NCI-H1694 (cell line): ENCODE results near the gene ATP2B1.

Experiments
- DNase-seq: peaks from one replicate; lab custom pipeline; 2025; lab: John Stamatoyannopoulos, UW

ATP2B1 gene

GRCh38 chr12:89692439-89692838, 16.2 kb downstream of the ATP2B1 start:
- DNase-seq, result no peak

GRCh38 chr12:89691659-89692058, 17.0 kb downstream of the ATP2B1 start:
- DNase-seq, result no peak

GRCh38 chr12:89690925-89691324, 17.7 kb downstream of the ATP2B1 start:
- no peak for DNase-seq

- no peak for DNase-seq
Observed at GRCh38 chr12:89689306-89689705, 19.3 kb downstream of the ATP2B1 start.

GRCh38 chr12:89686311-89686710, 22.3 kb downstream of the ATP2B1 start:
- no peak for DNase-seq

- DNase-seq, result no peak
Observed at GRCh38 chr12:89685363-89685972, 23.2 kb downstream of the ATP2B1 start.

GRCh38 chr12:89684136-89684535, 24.5 kb downstream of the ATP2B1 start:
- DNase-seq, result no peak

- DNase-seq, result no peak
Observed at GRCh38 chr12:89682284-89682683, 26.4 kb downstream of the ATP2B1 start.

GRCh38 chr12:89680409-89680808, 28.2 kb downstream of the ATP2B1 start:
- no peak for DNase-seq

- no peak for DNase-seq
Observed at GRCh38 chr12:89679631-89680030, 29.0 kb downstream of the ATP2B1 start.

GRCh38 chr12:89678225-89678624, 30.4 kb downstream of the ATP2B1 start:
- no peak for DNase-seq

- DNase-seq, result no peak
Observed at GRCh38 chr12:89676930-89677329, 31.7 kb downstream of the ATP2B1 start.

GRCh38 chr12:89674326-89674942, 34.2 kb downstream of the ATP2B1 start:
- no peak for DNase-seq

GRCh38 chr12:89673603-89674002, 35.0 kb downstream of the ATP2B1 start:
- no peak for DNase-seq

GRCh38 chr12:89672589-89672979, 36.1 kb downstream of the ATP2B1 start:
- no peak for DNase-seq

- no peak for DNase-seq
Observed at GRCh38 chr12:89671469-89671868, 37.2 kb downstream of the ATP2B1 start.

- DNase-seq, result no peak
Observed at GRCh38 chr12:89669197-89669596, 39.4 kb downstream of the ATP2B1 start.

- DNase-seq, result no peak
Observed at GRCh38 chr12:89665556-89665955, 43.1 kb downstream of the ATP2B1 start.

GRCh38 chr12:89664441-89664840, 44.2 kb downstream of the ATP2B1 start:
- DNase-seq, result no peak

- no peak for DNase-seq
Observed at GRCh38 chr12:89663577-89664357, 44.9 kb downstream of the ATP2B1 start.

- DNase-seq, result no peak
Observed at GRCh38 chr12:89662623-89663022, 46.0 kb downstream of the ATP2B1 start.

- DNase-seq, result no peak
Observed at GRCh38 chr12:89661706-89662330, 46.8 kb downstream of the ATP2B1 start.

GRCh38 chr12:89657739-89658138, 50.9 kb downstream of the ATP2B1 start:
- no peak for DNase-seq
